Brain pericyte (primary cell): ENCODE data around the gene KCNJ14.
"Not testable (repeated sequence)": the region's sequence is repeated elsewhere in the genome, so short reads cannot be mapped to it uniquely, and the experiment has no call there.

Source experiments
- DNase-seq: peaks from one replicate; pipeline ENCODE4 v3.0.0-alpha.2; 2012; ENCODE audit warnings: low read depth, low spot score

Gene KCNJ14

GRCh38 chr19:48487948-48488347, 32.6 kb downstream of the KCNJ14 start:
- no peak for DNase-seq

- DNase-seq = not testable (repeated sequence)
Measured at GRCh38 chr19:48488478-48488877, 33.1 kb downstream of the KCNJ14 start.

GRCh38 chr19:48489608-48490216, 34.3 kb downstream of the KCNJ14 start:
- no peak for DNase-seq

DNA sequence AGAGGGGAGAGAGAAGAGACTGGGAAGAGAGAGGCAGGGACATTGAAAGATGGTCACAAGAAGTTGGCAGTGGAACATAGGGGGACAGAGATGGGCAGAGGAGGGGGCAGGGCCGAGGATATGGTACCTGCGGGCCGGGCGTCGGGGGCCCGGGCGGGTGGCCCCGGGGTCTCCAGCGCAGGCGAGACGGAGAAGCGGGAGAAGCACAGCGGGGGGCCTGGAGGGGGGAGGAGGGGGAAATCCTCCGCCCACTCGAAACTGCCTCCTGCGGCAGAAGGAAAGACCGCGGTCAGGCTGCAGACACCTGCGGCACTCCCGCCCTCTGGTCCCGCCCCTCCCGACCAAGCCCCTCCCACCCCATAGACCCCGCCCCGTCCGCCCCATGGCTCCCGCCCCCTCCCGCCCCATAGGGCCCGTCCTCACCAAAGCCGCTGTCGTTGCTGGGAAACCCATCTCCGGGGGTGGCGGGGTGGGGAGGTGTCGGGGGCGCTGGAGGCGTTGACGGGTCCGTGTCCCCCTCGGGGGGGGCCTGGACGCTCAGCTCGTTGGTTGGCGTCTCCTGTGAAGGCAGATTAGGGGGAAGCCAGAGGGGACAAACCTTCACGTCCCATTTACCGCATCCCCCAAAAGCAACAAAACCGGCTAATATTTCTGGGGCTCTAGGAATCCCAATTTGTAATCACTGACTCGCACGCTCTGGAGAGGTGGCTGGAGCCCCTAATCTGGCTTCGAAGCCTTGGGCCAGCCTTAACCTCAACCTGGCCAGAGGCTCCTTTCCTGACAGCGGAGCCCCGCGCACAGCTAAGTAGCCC, 35.8 kb downstream of the KCNJ14 start:
- DNase-seq = no peak

DNA sequence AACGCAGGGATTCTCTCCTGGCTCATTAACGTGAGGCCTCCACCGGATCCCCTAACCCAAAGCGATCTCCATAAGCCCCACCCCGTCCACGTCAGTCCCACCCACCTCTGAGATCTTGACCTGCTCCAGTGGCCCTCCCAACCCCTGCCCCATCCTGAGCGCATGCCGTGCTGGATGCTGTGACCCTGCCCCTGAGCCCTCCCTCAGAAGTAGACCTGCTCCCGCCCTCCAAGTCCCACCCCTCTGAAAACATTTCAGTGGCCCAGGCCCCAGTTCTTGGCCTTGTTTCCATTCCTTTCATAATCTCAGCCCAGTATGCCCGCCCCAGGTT, 36.4 kb downstream of the KCNJ14 start:
- no peak for DNase-seq

GRCh38 chr19:48492925-48493717, 37.7 kb downstream of the KCNJ14 start:
- peak; percentile 96 for DNase-seq

GRCh38 chr19:48493718-48494401, 38.5 kb downstream of the KCNJ14 start:
- no peak for DNase-seq

DNA sequence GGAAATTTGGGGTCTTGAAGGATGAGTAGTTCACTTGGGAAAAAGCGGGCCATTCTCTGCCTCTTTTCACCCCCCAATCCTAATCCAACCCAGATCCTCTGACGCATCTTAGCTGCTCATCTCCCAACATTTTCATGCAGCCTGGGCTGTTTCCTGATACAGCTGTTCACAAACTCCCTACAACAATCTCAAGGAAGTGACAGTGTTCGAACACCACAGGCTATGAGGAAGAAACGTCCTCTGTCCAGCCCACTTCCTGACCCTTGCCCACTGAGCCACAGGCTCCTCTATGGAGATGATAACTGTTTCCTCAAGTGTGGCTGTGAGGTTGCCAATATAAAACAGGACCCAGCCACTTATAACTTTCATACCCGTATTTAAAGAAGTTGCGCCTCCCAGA, 40.0 kb downstream of the KCNJ14 start:
- no peak for DNase-seq

- no peak for DNase-seq
Measured at GRCh38 chr19:48496959-48497727, 41.8 kb downstream of the KCNJ14 start.

DNA sequence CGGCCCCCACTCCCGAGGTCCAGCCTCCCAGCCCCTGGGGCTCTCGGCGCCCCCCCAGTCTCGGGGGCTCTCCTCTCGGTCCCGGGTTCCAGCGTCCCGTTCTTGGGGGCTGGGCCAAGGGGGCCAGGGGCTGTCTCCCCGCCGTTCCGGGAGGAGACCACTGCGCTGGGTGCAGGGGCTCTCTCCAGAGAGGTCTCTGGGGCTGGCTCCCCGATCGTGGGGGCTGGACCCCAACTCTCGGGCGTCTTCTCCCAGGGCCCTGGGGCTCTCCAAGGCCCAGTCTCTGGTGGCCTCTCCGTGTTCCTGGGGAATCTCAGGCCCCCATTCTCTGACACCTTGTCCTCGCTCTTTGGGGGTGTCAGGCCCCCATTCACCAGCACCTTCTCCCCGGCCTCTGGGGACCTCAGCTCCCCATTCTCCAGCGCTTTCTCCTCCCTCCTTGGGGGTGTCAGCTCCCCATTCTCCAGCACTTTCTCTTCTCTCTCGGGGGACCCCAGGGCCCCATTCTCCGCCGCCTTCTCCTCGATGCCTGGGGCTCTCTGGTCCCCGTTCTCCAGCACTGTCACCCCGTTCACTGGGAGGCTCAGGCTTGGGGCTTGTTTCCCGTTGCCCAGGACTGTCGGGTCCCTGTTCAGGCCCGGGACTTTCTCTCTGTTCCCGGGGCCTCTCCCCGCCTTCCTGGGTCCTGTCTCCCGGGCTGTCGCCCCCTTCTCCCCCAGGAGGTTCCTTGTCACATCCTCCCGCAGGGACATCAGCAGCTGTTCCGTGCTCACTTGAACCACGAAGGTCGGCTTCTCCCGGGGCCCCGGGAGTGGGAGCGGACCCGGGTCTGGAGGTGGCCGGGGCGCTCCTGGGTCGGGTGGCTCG, 42.6 kb downstream of the KCNJ14 start:
- no peak for DNase-seq

- DNase-seq = no peak
Measured at GRCh38 chr19:48498595-48499311, 43.4 kb downstream of the KCNJ14 start.

GRCh38 chr19:48499316-48500090, 44.1 kb downstream of the KCNJ14 start:
- no peak for DNase-seq

GRCh38 chr19:48500830-48501493, 45.6 kb downstream of the KCNJ14 start:
- DNase-seq = no peak

- DNase-seq = no peak
Measured at GRCh38 chr19:48501494-48502349, 46.3 kb downstream of the KCNJ14 start.

GRCh38 chr19:48502350-48503018, 47.1 kb downstream of the KCNJ14 start:
- DNase-seq = no peak

GRCh38 chr19:48506138-48506733, 50.9 kb downstream of the KCNJ14 start:
- no peak for DNase-seq
